ENCODE measurements around the gene ROCK2. TPM values are rescaled to one million over a fixed set of nuclear protein-coding genes. Genes with fewer than 3 reads are reported as not detected.
A peak's percentile ranks its signal among the peaks of the same experiment; 100 is the strongest.

ROCK2 gene
- total and polyA plus RNA-seq, 4 donors = 19.2 to 119 (median 59.2) TPM

DNA sequence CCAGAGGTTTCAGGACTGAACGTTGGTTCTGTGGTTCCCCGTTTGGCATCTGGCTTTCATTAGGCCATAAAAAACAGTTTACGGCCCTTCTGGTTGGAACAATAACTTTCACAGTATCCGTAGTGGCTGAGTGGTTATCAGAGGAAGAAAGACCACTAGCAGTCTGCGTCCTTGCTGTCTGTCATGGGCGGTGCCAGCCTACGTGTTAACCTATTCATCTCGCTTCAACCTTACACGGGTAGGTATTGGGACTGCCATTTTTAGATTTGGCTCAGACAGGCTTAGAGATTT is 42.6 kb upstream of the ROCK2 start:
- intact Hi-C loops (cut with DNase I) = no loop called here
- H3K27ac ChIP-seq (ENCODE audit: low read depth in 1 of 2, low read length in 2 of 2) = peak overlapping the region; percentile 57 to 72
- H3K27me3 ChIP-seq (ENCODE audit: control insufficient read depth in 1 of 2, insufficient read depth in 2 of 2, low read length in 1 of 2) = no peaks in the 10 kb centered on the region
- H3K9me3 ChIP-seq (ENCODE audit: control insufficient read depth, low read length) = no peaks in the 10 kb centered on the region
- no peaks in the 10 kb centered on the region for H3K4me1 ChIP-seq (ENCODE audit: control insufficient read depth in 1 of 2, insufficient read depth in 2 of 2, low read length in 2 of 2)
- H3K4me3 ChIP-seq (ENCODE audit: low read length in 2 of 2) = no peak overlapping the region
- 42 to 43% methylated on average over 9 of the region's 9 CpGs for WGBS, 2 donors
- no peak for DNase-seq
- ATAC-seq (ENCODE audit: low FRiP score) = no peak
- no peaks in the 10 kb centered on the region for H3K36me3 ChIP-seq (ENCODE audit: control insufficient read depth in 1 of 2, insufficient read depth in 2 of 2, low read length in 1 of 2)

GRCh38 chr2:11385847-11386246 is 41.4 kb upstream of the ROCK2 start:
- intact Hi-C loops (cut with DNase I) = no loop called here
- peak overlapping the region; percentile 83 to 90 for H3K27ac ChIP-seq (ENCODE audit: low read depth in 1 of 2, low read length in 2 of 2)
- no peaks in the 10 kb centered on the region for H3K4me1 ChIP-seq (ENCODE audit: control insufficient read depth in 1 of 2, insufficient read depth in 2 of 2, low read length in 2 of 2)
- H3K4me3 ChIP-seq (ENCODE audit: low read length in 2 of 2) = no peak overlapping the region
- H3K27me3 ChIP-seq (ENCODE audit: control insufficient read depth in 1 of 2, insufficient read depth in 2 of 2, low read length in 1 of 2) = no peaks in the 10 kb centered on the region
- DNase-seq = no peak
- WGBS, 2 donors = 24 to 29% methylated on average over 3 of the region's 3 CpGs
- H3K9me3 ChIP-seq (ENCODE audit: control insufficient read depth, low read length) = no peaks in the 10 kb centered on the region
- H3K36me3 ChIP-seq (ENCODE audit: control insufficient read depth in 1 of 2, insufficient read depth in 2 of 2, low read length in 1 of 2) = no peaks in the 10 kb centered on the region
- ATAC-seq (ENCODE audit: low FRiP score) = no peak

- H3K36me3 ChIP-seq (ENCODE audit: control insufficient read depth in 1 of 2, insufficient read depth in 2 of 2, low read length in 1 of 2) = no peaks in the 10 kb centered on the region
- DNase-seq (no peak), ATAC-seq (ENCODE audit: low FRiP score) (no peak)
Observed at GRCh38 chr2:11385216-11385615, 40.8 kb upstream of the ROCK2 start.

GRCh38 chr2:11379558-11379957 is 35.1 kb upstream of the ROCK2 start:
- Histone ChIP-seq H3K9me3 (ENCODE audit: control insufficient read depth, low read length) (no peaks in the 10 kb centered on the region), H3K27ac (ENCODE audit: low read depth in 1 of 2, low read length in 2 of 2) (peak overlapping the region in 1 of 2 donors; percentile 47), H3K4me1 (ENCODE audit: control insufficient read depth in 1 of 2, insufficient read depth in 2 of 2, low read length in 2 of 2) (peaks cover 2 to 3% of the 10 kb centered on the region in 2 donors), H3K36me3 (ENCODE audit: control insufficient read depth in 1 of 2, insufficient read depth in 2 of 2, low read length in 1 of 2) (no peaks in the 10 kb centered on the region), H3K4me3 (ENCODE audit: low read length in 2 of 2) (no peak overlapping the region), H3K27me3 (ENCODE audit: control insufficient read depth in 1 of 2, insufficient read depth in 2 of 2, low read length in 1 of 2) (no peaks in the 10 kb centered on the region)
- no peak for ATAC-seq (ENCODE audit: low FRiP score)
- DNase-seq = no peak
- intact Hi-C loops (cut with DNase I) = no loop called here
- WGBS, 2 donors = 10 to 13% methylated on average over 5 of the region's 5 CpGs

More at GRCh38 chr2:11385216-11385615, 40.8 kb upstream of the ROCK2 start:
- 70 to 77% methylated on average over 2 of the region's 2 CpGs for WGBS, 2 donors
- Histone ChIP-seq H3K9me3 (ENCODE audit: control insufficient read depth, low read length) (no peaks in the 10 kb centered on the region), H3K4me3 (ENCODE audit: low read length in 2 of 2) (no peak overlapping the region), H3K27me3 (ENCODE audit: control insufficient read depth in 1 of 2, insufficient read depth in 2 of 2, low read length in 1 of 2) (no peaks in the 10 kb centered on the region), H3K4me1 (ENCODE audit: control insufficient read depth in 1 of 2, insufficient read depth in 2 of 2, low read length in 2 of 2) (no peaks in the 10 kb centered on the region), H3K27ac (ENCODE audit: low read depth in 1 of 2, low read length in 2 of 2) (peak overlapping the region; percentile 41 to 83)
- intact Hi-C loops (cut with DNase I) = no loop called here

- peaks cover 2 to 3% of the 10 kb centered on the region in 2 donors for H3K4me1 ChIP-seq (ENCODE audit: control insufficient read depth in 1 of 2, insufficient read depth in 2 of 2, low read length in 2 of 2)
- DNase-seq (no peak), ATAC-seq (ENCODE audit: low FRiP score) (no peak)
- intact Hi-C loops (cut with DNase I) = no loop called here
- 2 to 5% methylated on average over 12 of the region's 12 CpGs for WGBS, 2 donors
- H3K9me3 ChIP-seq (ENCODE audit: control insufficient read depth, low read length) = no peaks in the 10 kb centered on the region
- H3K36me3 ChIP-seq (ENCODE audit: control insufficient read depth in 1 of 2, insufficient read depth in 2 of 2, low read length in 1 of 2) = no peaks in the 10 kb centered on the region
- no peak overlapping the region for H3K4me3 ChIP-seq (ENCODE audit: low read length in 2 of 2)
- no peaks in the 10 kb centered on the region for H3K27me3 ChIP-seq (ENCODE audit: control insufficient read depth in 1 of 2, insufficient read depth in 2 of 2, low read length in 1 of 2)
- H3K27ac ChIP-seq (ENCODE audit: low read depth in 1 of 2, low read length in 2 of 2) = peak overlapping the region; percentile 64
Observed at GRCh38 chr2:11377928-11378545, 33.6 kb upstream of the ROCK2 start.

DNA sequence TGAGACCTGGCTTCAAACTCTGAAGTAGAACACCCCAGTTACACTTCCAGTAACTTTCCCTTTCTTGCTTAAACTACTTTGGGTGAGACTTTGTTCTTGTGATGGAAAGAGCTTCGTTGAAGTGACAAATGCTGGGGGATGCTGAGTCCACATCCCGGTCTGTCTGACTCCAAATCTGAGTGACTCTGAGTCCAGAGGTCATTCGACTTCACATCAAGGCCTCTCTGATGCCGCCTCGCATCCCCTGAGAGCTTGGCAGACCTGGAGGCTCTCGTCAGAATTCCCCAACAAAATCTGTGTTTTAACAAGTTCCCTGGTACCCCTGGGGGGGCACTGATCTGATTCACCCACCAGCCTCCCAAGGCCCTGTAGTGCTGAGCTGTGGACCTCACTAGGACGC is 31.6 kb upstream of the ROCK2 start:
- 85 to 89% methylated on average over 7 of the region's 7 CpGs for whole genome bisulfite sequencing, 2 donors
- Histone ChIP-seq H3K27ac (ENCODE audit: low read depth in 1 of 2, low read length in 2 of 2) (peak overlapping the region; percentile 62 to 86), H3K4me1 (ENCODE audit: control insufficient read depth in 1 of 2, insufficient read depth in 2 of 2, low read length in 2 of 2) (peaks cover 2 to 3% of the 10 kb centered on the region in 2 donors), H3K9me3 (ENCODE audit: control insufficient read depth, low read length) (no peaks in the 10 kb centered on the region), H3K36me3 (ENCODE audit: control insufficient read depth in 1 of 2, insufficient read depth in 2 of 2, low read length in 1 of 2) (no peaks in the 10 kb centered on the region), H3K27me3 (ENCODE audit: control insufficient read depth in 1 of 2, insufficient read depth in 2 of 2, low read length in 1 of 2) (no peaks in the 10 kb centered on the region), H3K4me3 (ENCODE audit: low read length in 2 of 2) (no peak overlapping the region)
- no peak for DNase-seq
- ATAC-seq (ENCODE audit: low FRiP score) = no peak
- intact Hi-C loops (cut with DNase I) = no loop called here

DNA sequence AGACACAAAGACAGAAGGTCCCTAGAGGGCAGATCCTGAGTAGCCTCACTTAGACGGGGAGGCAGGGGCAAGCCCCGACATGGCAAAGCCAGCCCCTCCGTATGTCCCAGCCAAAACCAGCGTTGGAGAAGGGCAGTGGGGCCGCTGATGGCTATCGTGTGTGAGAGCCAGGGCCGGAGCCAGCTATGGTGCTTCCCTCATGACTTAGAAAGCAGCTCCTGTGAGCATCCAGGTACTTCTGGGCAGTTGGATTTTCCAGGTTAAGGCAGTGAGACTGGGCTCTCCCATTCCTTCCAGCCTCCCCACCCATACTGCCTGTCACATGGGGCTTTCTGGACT is 31.2 kb upstream of the ROCK2 start:
- Histone ChIP-seq H3K9me3 (ENCODE audit: control insufficient read depth, low read length) (no peaks in the 10 kb centered on the region), H3K4me1 (ENCODE audit: control insufficient read depth in 1 of 2, insufficient read depth in 2 of 2, low read length in 2 of 2) (peaks cover 2 to 3% of the 10 kb centered on the region in 2 donors), H3K4me3 (ENCODE audit: low read length in 2 of 2) (no peak overlapping the region), H3K27me3 (ENCODE audit: control insufficient read depth in 1 of 2, insufficient read depth in 2 of 2, low read length in 1 of 2) (no peaks in the 10 kb centered on the region), H3K27ac (ENCODE audit: low read depth in 1 of 2, low read length in 2 of 2) (peak overlapping the region in 1 of 2 donors; percentile 86), H3K36me3 (ENCODE audit: control insufficient read depth in 1 of 2, insufficient read depth in 2 of 2, low read length in 1 of 2) (no peaks in the 10 kb centered on the region)
- intact Hi-C loops (cut with DNase I) = no loop called here
- DNase-seq (no peak), ATAC-seq (ENCODE audit: low FRiP score) (no peak)
- 53% methylated on average over 7 of the region's 7 CpGs for WGBS, 2 donors

GRCh38 chr2:11375025-11375688 is 30.7 kb upstream of the ROCK2 start:
- no peaks in the 10 kb centered on the region for H3K27me3 ChIP-seq (ENCODE audit: control insufficient read depth in 1 of 2, insufficient read depth in 2 of 2, low read length in 1 of 2)
- H3K9me3 ChIP-seq (ENCODE audit: control insufficient read depth, low read length) = no peaks in the 10 kb centered on the region
- peak overlapping the region; percentile 88 to 99 for H3K27ac ChIP-seq (ENCODE audit: low read depth in 1 of 2, low read length in 2 of 2)
- H3K4me1 ChIP-seq (ENCODE audit: control insufficient read depth in 1 of 2, insufficient read depth in 2 of 2, low read length in 2 of 2) = peaks cover 2 to 3% of the 10 kb centered on the region in 2 donors
- intact Hi-C loops (cut with DNase I) = no loop called here
- no peak overlapping the region for H3K4me3 ChIP-seq (ENCODE audit: low read length in 2 of 2)
- DNase-seq = no peak
- no peaks in the 10 kb centered on the region for H3K36me3 ChIP-seq (ENCODE audit: control insufficient read depth in 1 of 2, insufficient read depth in 2 of 2, low read length in 1 of 2)
- 59 to 60% methylated on average over 15 of the region's 15 CpGs for WGBS, 2 donors
- ATAC-seq (ENCODE audit: low FRiP score) = no peak

GRCh38 chr2:11373096-11373495 is 28.7 kb upstream of the ROCK2 start:
- no peak for ATAC-seq (ENCODE audit: low FRiP score)

More at GRCh38 chr2:11373096-11373495, 28.7 kb upstream of the ROCK2 start:
- intact Hi-C loops (cut with DNase I) = loop anchor here in 1 of 2 donors (5.0 kb wide), 1 partner anchor 34 kb away; no protein-coding TSS in a partner anchor
- Histone ChIP-seq H3K27ac (ENCODE audit: low read depth in 1 of 2, low read length in 2 of 2) (peak overlapping the region; percentile 38 to 67), H3K9me3 (ENCODE audit: control insufficient read depth, low read length) (no peaks in the 10 kb centered on the region), H3K4me1 (ENCODE audit: control insufficient read depth in 1 of 2, insufficient read depth in 2 of 2, low read length in 2 of 2) (peaks cover 2 to 3% of the 10 kb centered on the region in 2 donors), H3K27me3 (ENCODE audit: control insufficient read depth in 1 of 2, insufficient read depth in 2 of 2, low read length in 1 of 2) (no peaks in the 10 kb centered on the region), H3K4me3 (ENCODE audit: low read length in 2 of 2) (no peak overlapping the region), H3K36me3 (ENCODE audit: control insufficient read depth in 1 of 2, insufficient read depth in 2 of 2, low read length in 1 of 2) (no peaks in the 10 kb centered on the region)
- 81 to 84% methylated on average over 4 of the region's 4 CpGs for WGBS, 2 donors
- no peak for DNase-seq
